ENCODE data around the gene CBX2.

The CBX2 gene

DNA sequence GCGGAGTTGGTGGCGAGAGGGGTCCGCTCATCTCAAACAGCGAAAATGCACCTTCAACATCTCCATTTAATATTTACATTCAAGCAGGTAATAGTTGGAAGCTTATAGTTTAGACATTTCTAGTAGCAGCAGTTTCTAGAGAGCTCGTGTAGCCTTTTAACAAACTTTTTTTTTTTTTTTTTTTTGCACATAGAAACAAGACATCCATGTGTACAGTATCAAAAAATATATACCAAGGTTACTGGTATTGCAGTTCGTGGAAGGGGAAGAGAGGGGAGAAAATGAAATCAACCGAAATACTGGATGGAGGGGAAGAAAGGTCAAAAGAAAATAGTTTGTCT lies 55.1 kb downstream of the CBX2 start:
- no peak for TF ChIP-seq CTCF (IDR thresholded peaks at IDR 0.05; ENCODE audit: control insufficient read depth, insufficient read depth, low read depth, low read length, missing control alignments)
- no peak for DNase-seq (ENCODE audit: low read depth)
- H3K4me3 ChIP-seq (ENCODE audit: control insufficient read depth, low read depth, low read length), result no peak overlapping the region

- H3K4me3 ChIP-seq (ENCODE audit: control insufficient read depth, low read depth, low read length), result no peak overlapping the region
- no peak for DNase-seq (ENCODE audit: low read depth)
- no peak for TF ChIP-seq CTCF (IDR thresholded peaks at IDR 0.05; ENCODE audit: control insufficient read depth, insufficient read depth, low read depth, low read length, missing control alignments)
Measured at GRCh38 chr17:79833744-79834564, 56.0 kb downstream of the CBX2 start.

- no peak overlapping the region for H3K4me3 ChIP-seq (ENCODE audit: control insufficient read depth, low read depth, low read length)
- DNase-seq (ENCODE audit: low read depth), result no peak
- TF ChIP-seq CTCF (IDR thresholded peaks at IDR 0.05; ENCODE audit: control insufficient read depth, insufficient read depth, low read depth, low read length, missing control alignments), result peak; percentile 66
Measured at GRCh38 chr17:79834565-79835469, 56.9 kb downstream of the CBX2 start.

- no peak overlapping the region for H3K4me3 ChIP-seq (ENCODE audit: control insufficient read depth, low read depth, low read length)
- no peak for TF ChIP-seq CTCF (IDR thresholded peaks at IDR 0.05; ENCODE audit: control insufficient read depth, insufficient read depth, low read depth, low read length, missing control alignments)
- DNase-seq (ENCODE audit: low read depth), result no peak
Measured at GRCh38 chr17:79835470-79835899, 57.5 kb downstream of the CBX2 start.

DNA sequence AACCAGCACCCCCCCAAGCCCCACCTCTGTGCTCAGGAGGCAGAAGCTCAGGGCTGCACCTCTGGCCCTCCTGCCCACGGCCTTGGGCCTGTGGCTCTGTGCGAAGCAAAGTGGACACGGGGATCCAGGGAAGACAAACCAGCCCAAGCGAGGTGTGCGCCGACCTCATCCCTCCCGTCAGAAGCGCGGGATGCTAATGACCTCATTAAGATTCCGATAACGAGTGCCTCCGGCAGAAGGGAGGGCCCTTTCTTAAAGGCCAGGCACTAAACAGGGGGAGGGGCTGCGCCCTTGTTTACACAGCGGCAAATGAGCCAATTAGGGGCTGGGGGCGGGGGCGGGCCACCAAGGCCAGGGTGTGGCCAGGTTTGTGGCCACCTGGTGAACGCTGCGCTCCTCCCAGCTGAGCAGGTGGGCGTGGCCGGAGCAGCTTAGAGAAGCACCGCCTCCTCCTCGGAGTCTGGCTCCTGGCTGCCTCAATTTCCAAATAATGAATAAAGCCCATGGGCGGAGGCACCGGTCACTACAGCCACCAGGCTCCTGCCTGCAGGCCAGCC lies 58.1 kb downstream of the CBX2 start:
- no peak overlapping the region for H3K4me3 ChIP-seq (ENCODE audit: control insufficient read depth, low read depth, low read length)
- no peak for DNase-seq (ENCODE audit: low read depth)
- TF ChIP-seq CTCF (IDR thresholded peaks at IDR 0.05; ENCODE audit: control insufficient read depth, insufficient read depth, low read depth, low read length, missing control alignments), result no peak

DNA sequence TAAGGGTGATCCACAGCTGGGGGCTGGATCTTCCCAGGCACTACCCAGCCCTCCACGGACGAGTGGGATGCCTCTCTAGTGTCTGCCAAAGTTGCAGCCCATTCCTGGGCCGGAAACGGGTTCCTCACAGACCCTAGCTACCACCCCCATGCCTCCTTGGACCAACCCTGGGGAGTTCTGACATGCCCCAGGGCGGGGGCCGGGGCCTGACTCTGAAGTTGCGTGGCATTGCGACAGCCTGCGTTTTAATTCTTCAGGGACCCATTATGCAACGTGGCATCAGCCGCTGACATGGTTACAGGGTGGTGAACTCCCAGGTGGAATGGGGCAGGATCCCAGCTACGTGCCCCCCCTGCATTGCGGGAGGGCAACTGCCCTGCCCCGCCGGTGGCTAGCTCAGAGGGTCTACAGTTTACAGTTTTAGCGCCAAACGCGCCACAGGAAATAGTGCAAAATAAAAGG lies 58.6 kb downstream of the CBX2 start:
- H3K4me3 ChIP-seq (ENCODE audit: control insufficient read depth, low read depth, low read length), result no peak overlapping the region
- no peak for TF ChIP-seq CTCF (IDR thresholded peaks at IDR 0.05; ENCODE audit: control insufficient read depth, insufficient read depth, low read depth, low read length, missing control alignments)
- no peak for DNase-seq (ENCODE audit: low read depth)
